ENCODE data around the gene SYT1. TPM values are rescaled to one million over a fixed set of nuclear protein-coding genes. Genes with fewer than 3 reads are reported as not detected.

SYT1 gene
- polyA plus RNA-seq, 3 donors: 0.72 TPM; not detected in 2

DNA sequence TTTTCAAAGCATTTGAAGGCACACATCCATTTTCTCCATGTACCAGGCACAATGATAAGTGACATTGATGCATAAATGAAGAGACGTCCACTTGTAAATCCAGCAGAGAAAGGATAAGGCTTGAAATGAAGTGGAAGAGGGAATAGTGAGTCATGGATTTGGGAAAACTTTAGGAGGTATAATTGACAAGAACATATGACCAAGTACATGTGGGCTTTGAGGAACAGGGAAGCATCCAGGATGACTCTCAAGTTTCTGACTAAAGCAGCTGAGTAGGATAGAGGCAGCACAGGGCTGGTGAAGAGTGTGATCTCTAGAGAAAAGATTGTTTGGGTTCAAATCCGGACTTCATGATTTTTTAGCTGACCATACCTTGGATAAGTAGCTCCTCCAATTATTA, 43.6 kb upstream of the SYT1 start:
- Histone ChIP-seq H3K9ac (ENCODE audit: insufficient read depth, low read length, poor library complexity, severe bottlenecking) (no peak overlapping the region), H2AFZ (ENCODE audit: insufficient read depth, low read depth, low read length, poor library complexity, severe bottlenecking) (no peak overlapping the region), H3K27ac (ENCODE audit: low read depth in 1 of 2, low read length in 2 of 2) (no peak overlapping the region), H3K4me1 (ENCODE audit: control insufficient read depth in 1 of 2, insufficient read depth in 2 of 2, low read length in 2 of 2) (no peaks in the 10 kb centered on the region), H3K4me3 (replicated peaks in 1 of 3; ENCODE audit: low read depth in 2 of 3, low read length in 3 of 3) (no peak overlapping the region), H3K36me3 (replicated peaks in 1 of 2; ENCODE audit: control insufficient read depth in 1 of 2, insufficient read depth in 2 of 2, low read length in 2 of 2) (no peaks in the 10 kb centered on the region), H4K20me1 (ENCODE audit: insufficient read depth, low read length) (no peaks in the 10 kb centered on the region), H3K4me2 (replicated peaks; ENCODE audit: extremely low read depth, low read length, poor library complexity, severe bottlenecking) (no peak overlapping the region), H3K9me3 (replicated peaks in 1 of 2; ENCODE audit: control insufficient read depth in 1 of 2, insufficient read depth in 1 of 2, low read length in 2 of 2) (no peaks in the 10 kb centered on the region), H3K79me2 (ENCODE audit: insufficient read depth, low read length) (no peaks in the 10 kb centered on the region), H3K27me3 (ENCODE audit: control insufficient read depth in 2 of 2, insufficient read depth in 2 of 2, low read length in 2 of 2) (no peaks in the 10 kb centered on the region)
- no CpG with 5 or more reads among the region's 2 CpGs for WGBS (ENCODE audit: insufficient coverage)
- H3K4me1 Mint-ChIP-seq: no peaks in the 10 kb centered on the region
- DNase-seq: no peak
- intact Hi-C loops (cut with micrococcal nuclease): no loop called here
- H3K9me3 Mint-ChIP-seq: peaks cover 0 to 6% (median 2%) of the 10 kb centered on the region in 7 donors
- no peaks in the 10 kb centered on the region for H3K36me3 Mint-ChIP-seq
- TF ChIP-seq, protein P1, sequence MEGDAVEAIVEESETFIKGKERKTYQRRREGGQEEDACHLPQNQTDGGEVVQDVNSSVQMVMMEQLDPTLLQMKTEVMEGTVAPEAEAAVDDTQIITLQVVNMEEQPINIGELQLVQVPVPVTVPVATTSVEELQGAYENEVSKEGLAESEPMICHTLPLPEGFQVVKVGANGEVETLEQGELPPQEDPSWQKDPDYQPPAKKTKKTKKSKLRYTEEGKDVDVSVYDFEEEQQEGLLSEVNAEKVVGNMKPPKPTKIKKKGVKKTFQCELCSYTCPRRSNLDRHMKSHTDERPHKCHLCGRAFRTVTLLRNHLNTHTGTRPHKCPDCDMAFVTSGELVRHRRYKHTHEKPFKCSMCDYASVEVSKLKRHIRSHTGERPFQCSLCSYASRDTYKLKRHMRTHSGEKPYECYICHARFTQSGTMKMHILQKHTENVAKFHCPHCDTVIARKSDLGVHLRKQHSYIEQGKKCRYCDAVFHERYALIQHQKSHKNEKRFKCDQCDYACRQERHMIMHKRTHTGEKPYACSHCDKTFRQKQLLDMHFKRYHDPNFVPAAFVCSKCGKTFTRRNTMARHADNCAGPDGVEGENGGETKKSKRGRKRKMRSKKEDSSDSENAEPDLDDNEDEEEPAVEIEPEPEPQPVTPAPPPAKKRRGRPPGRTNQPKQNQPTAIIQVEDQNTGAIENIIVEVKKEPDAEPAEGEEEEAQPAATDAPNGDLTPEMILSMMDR (IDR thresholded peaks at IDR 0.05): no peak
- no peaks in the 10 kb centered on the region for H3K27me3 Mint-ChIP-seq (ENCODE audit: low read depth in 3 of 3)
- H3K27ac Mint-ChIP-seq: no peak overlapping the region
- H3K4me3 Mint-ChIP-seq: no peak overlapping the region

DNA sequence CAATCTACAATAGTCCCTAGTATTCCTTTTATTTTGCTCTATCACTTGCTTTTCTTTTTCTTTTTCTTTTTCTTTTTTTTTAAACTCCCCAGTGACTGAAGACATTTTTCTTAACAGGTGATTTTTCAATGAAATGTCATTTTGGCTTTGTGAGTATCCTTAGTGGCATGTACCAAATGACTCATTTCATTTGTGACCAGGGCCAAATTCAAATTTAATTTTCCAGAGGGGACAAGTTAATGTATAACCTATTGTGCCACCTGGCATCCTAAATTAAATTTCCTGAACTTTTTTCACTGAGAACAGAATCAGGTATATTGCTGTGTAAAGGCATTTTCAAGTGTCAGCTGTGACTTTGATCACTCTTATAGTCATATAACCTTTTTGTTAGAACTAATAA, 39.7 kb upstream of the SYT1 start:
- H3K79me2 ChIP-seq (ENCODE audit: insufficient read depth, low read length): no peaks in the 10 kb centered on the region
- no peak overlapping the region for H3K9ac ChIP-seq (ENCODE audit: insufficient read depth, low read length, poor library complexity, severe bottlenecking)
- H3K4me1 ChIP-seq (ENCODE audit: control insufficient read depth in 1 of 2, insufficient read depth in 2 of 2, low read length in 2 of 2): no peaks in the 10 kb centered on the region
- H3K27ac Mint-ChIP-seq: no peak overlapping the region
- no peaks in the 10 kb centered on the region for H3K36me3 ChIP-seq (replicated peaks in 1 of 2; ENCODE audit: control insufficient read depth in 1 of 2, insufficient read depth in 2 of 2, low read length in 2 of 2)
- no peaks in the 10 kb centered on the region for H3K4me1 Mint-ChIP-seq
- TF ChIP-seq, protein P1 (IDR thresholded peaks at IDR 0.05): no peak
- H3K27me3 ChIP-seq (ENCODE audit: control insufficient read depth in 2 of 2, insufficient read depth in 2 of 2, low read length in 2 of 2): no peaks in the 10 kb centered on the region
- H3K4me2 ChIP-seq (replicated peaks; ENCODE audit: extremely low read depth, low read length, poor library complexity, severe bottlenecking): no peak overlapping the region
- H3K27ac ChIP-seq (ENCODE audit: low read depth in 1 of 2, low read length in 2 of 2): no peak overlapping the region
- intact Hi-C loops (cut with micrococcal nuclease): no loop called here
- no peak overlapping the region for H3K4me3 Mint-ChIP-seq
- no peak overlapping the region for H3K4me3 ChIP-seq (replicated peaks in 1 of 3; ENCODE audit: low read depth in 2 of 3, low read length in 3 of 3)
- H2AFZ ChIP-seq (ENCODE audit: insufficient read depth, low read depth, low read length, poor library complexity, severe bottlenecking): no peak overlapping the region
- H3K9me3 Mint-ChIP-seq: peaks cover 0 to 5% (median 0%) of the 10 kb centered on the region in 7 donors
- H3K27me3 Mint-ChIP-seq (ENCODE audit: low read depth in 3 of 3): no peaks in the 10 kb centered on the region
- H4K20me1 ChIP-seq (ENCODE audit: insufficient read depth, low read length): no peaks in the 10 kb centered on the region
- no peaks in the 10 kb centered on the region for H3K9me3 ChIP-seq (replicated peaks in 1 of 2; ENCODE audit: control insufficient read depth in 1 of 2, insufficient read depth in 1 of 2, low read length in 2 of 2)
- H3K36me3 Mint-ChIP-seq: no peaks in the 10 kb centered on the region
- no peak for DNase-seq

All from CD14-positive monocyte (primary cell).